HG02759 (cell line): ENCODE measurements around the gene THSD7A.

Experiments
- ATAC-seq: cut with Tn5 transposase; IDR thresholded peaks from one replicate; pipeline ENCODE4 v1.9.1; 2021; ENCODE audit warnings: mild to moderate bottlenecking, moderate library complexity; ENCODE audit not compliant: unreplicated experiment

The THSD7A gene

DNA sequence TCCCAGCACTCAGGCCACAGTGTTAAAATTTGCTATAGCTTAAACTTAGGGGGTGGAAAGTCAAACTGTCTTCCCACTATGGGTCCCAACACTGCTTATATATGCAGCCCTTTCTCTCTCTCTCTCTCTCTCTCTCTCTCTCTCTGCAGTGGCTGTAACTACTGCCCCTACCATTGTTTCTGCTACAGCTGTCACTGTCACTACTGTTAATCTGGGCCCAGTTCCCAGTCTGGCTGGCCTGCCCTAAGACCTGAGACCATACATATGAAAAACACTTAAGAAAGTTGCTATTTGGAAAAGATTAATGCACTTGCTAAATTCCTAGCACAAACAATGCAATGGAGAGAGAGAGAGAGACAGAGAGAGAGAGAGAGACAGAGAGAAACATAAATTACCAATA lies 78.6 kb downstream of the THSD7A start:
- no peak for ATAC-seq

DNA sequence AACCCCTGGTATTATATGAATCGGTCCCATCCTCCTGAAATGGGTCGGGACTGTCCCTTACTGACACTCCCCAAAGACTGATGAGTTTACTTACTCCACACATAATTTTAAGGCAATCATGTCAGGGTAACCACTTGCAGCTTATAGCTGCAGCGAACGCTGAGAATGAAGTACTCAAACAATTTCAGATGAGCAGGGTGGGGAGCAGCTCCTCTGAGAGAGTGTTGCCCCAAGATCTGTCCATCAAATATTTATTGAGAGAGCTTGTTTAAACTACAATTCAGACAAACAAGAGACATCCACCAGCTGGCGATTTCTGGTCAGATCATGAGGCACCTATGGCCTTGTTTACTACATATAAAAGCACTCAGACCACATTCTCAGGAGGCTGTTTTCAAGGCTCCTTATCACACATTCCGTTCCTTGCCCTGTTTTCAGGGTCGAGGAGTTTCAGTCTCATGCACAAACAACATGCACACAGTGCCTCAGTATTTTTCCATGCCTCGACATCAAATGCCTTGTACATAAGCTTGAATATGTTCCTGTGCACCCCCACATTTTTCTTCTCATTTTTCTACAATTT lies 80.1 kb downstream of the THSD7A start:
- no peak for ATAC-seq

DNA sequence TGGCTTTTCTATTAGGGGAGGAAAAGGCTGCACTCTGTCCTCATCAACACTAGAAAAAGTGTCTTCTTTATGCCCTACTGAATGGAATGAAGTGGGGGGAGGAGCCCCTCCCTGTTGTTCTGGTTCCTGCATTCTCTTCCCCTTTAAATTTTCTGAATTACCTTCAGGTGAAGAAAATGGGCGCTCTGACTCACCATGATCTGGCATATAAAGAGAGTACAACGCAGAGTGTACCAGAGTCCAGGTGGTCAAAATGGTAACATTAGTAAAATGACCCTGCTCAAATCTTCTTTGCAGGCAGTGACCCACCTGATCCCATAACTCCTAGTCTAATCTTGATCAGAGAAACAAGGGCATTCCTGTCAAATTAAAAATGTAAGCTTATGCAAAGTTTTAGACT lies 80.7 kb downstream of the THSD7A start:
- ATAC-seq = no peak

- no peak for ATAC-seq
Measured at GRCh38 chr7:11750191-11750590, 81.8 kb downstream of the THSD7A start.

GRCh38 chr7:11749629-11750028 lies 82.4 kb downstream of the THSD7A start:
- no peak for ATAC-seq

GRCh38 chr7:11748884-11749283 lies 83.1 kb downstream of the THSD7A start:
- no peak for ATAC-seq

DNA sequence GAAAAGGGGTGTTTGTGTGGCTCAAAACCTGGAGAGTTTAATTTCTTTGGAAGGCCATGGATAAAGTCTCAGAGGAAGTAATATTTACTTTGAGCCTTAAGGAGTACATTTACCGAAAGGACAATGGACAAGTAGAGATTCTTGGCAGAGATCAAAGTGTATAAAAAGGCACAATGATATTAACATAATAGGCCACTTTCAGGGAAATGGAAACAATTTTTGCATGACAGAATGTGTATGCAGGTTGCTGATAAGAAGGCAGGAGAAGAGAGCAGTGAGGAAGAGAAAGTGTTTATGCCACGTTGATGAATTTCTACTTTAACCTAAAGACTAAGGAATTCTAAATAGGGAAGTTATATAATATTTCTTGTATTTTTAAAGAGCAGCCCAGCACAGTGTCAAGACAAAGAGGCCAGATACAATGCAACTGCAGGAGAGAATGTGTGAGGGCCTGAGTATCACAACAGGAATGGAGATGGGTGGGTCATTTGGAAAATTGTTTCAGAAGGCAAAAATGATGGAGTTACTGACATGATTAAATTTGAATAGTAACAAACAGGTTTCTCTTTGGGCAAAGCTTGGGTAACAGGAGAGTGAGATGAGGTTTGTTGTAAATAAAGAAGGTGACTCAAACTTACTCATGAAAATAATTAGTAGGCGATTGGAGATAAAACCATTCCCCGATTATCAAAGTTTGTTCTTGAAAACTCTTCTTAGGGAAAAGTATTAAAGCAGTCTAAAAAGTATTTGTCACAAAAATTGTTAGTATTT lies 84.1 kb downstream of the THSD7A start:
- no peak for ATAC-seq

DNA sequence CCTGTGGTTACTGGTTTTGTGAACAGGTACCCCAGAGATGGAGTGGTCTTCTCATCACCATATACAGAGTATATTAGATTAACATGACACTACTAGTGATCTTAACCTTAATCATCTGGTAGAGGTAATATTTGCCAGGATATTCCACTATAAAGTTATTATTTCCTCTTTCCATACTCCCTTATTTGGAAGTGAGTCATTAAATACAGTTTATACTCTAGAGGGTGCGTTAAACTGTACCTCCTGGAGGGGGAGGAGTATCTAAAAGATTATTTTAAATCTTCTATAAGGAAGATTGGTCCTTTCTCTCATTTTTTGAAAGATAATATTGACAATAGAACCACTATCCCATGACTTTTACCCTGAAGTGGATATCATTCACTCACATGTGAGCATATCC lies 85.4 kb downstream of the THSD7A start:
- no peak for ATAC-seq

DNA sequence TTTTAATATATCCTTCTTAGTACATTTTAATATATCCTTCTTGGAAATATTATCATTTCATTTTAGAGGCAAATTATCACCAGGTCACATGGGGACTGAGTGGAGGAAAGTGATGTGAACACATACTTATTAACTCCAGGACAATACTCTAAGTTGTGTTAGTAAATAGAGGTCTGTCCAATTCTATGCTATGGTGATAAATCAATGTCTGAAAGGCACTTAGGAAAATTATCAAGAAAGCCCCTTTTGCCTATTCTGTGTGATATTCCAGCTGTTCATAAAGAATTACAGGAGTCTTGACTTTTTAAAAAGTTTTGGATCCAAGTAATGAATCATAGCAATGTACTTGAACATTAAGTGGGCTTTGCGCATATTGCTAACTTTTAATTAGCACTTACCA lies 88.5 kb downstream of the THSD7A start:
- ATAC-seq = no peak

- ATAC-seq = no peak
Measured at GRCh38 chr7:11743016-11743415, 89.0 kb downstream of the THSD7A start.

DNA sequence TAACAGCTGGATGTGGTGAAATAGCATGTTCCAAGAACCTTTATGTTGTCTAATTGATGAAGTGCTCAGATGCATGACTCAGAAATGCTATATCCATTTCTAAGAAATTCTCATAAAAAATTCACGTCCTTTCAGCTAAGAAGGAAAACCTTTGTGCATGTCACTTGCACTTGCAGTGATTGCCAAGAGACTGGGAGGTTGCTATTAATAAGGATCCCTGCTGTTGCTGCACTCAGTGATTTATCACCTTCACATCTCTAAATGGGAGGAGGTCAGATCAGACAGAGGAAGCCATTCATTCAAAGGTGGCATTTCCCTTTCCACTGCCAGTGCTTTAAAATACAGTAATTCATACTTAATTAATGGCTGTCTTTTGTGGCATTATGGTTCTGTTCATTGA lies 89.5 kb downstream of the THSD7A start:
- no peak for ATAC-seq

GRCh38 chr7:11737723-11738122 lies 94.3 kb downstream of the THSD7A start:
- no peak for ATAC-seq

DNA sequence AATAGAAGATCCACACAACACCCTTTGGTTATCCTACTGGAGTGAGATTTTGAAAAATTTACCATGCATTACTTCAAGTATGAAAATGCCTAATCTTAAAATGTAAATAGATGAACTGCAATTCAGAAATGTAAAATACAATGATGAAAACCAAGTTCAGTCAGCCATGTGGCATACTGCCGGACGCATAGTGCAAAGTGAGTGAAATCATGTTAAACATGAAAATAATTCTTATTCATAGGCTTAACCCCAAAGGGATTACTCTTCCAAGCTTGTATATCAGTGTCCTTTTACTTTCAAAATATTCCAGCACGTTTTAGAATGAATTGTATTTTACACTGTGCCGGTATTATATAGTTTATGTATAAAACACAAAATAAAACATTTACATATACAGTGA lies 99.8 kb downstream of the THSD7A start:
- no peak for ATAC-seq

- no peak for ATAC-seq
Measured at GRCh38 chr7:11730725-11731124, 101.3 kb downstream of the THSD7A start.

DNA sequence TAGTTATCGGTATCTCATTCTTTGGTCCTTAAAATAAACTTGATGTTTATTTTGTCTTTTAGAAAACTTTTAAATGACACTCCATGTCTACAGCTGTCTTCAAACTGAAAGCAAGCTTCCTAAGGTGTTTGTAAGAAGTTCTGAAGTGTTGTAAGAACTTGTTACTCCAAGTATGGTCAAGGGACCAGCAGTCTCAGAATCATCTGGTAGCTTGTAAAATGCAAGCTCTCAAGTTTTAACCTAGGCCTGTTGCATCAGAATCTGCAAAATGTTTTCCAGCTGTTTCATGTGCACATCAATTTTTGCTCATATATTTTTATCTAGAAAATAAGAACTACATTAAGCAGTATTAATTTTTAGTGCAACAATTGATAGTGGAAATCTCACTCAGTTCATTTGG lies 104.1 kb downstream of the THSD7A start:
- no peak for ATAC-seq

DNA sequence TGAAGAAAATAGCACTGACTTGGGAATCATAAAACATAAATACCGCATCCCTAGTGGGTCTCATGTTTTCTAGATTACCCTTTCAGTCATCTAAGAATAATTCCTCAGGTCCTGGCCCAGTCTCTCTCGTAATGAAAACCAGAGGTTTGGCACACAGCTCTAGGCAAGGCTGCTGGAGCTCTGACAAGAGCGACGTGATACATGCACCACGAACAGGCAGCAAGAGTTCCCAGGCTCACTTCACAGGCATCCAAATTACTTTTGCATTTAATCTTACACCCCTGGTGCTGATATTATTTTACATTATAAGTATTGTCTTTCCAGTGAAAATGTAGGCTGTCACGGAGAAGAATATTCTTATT lies 105.2 kb downstream of the THSD7A start:
- no peak for ATAC-seq

DNA sequence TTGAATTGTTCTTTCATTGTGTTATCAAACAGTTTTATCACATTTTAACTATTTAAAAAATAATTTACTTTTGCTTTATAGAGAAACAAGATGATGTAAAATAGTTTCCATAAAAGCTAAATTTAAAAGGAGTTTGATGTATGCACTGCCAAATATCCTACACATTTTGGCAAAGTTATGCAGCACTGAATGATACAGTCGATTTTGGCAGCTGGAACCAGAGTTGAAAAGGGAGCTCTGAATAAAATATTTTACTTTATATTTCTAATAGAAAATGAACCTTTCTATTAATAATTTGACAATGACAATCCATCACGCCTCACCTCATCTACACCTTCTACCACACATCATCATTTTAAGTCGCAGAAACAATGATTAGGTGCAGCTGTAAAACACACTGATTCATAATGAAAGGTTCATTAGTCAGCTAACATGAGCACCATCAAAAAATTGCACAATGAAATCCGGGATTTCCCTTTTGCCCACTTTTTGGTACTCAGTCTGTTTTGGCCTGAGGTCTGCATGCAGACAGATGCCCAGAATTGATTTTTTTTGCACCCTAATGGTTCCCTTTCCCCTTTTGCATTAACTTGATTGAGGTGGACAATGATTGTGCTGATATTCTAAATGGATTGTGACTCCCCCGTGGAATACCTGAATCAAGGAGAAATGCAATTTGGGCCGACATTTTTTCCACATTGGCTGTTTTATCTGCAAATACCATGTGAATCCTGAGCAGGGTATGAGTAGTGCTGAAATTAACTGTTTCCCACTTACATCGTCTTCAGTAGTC lies 105.8 kb downstream of the THSD7A start:
- ATAC-seq = no peak

GRCh38 chr7:11716185-11716584 lies 115.8 kb downstream of the THSD7A start:
- ATAC-seq = no peak

DNA sequence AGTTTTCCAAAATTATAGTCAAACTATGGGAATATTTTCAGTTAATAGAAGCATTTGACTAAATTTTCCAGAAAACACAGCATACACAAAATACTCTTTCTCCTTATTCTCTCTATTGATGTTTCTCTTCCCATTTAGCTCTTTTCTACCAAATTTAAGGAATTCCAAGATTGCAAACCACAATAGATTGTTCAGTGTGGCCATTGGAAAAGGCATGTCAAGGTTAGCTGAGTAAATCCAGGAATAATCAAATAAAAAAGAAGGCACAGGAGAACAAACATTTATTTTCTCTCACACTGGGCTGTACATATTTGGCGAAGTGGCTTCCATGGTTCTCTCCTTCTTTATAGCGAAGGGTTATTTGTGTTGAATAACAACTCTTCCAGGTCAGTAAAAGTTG lies 117.3 kb downstream of the THSD7A start:
- no peak for ATAC-seq

DNA sequence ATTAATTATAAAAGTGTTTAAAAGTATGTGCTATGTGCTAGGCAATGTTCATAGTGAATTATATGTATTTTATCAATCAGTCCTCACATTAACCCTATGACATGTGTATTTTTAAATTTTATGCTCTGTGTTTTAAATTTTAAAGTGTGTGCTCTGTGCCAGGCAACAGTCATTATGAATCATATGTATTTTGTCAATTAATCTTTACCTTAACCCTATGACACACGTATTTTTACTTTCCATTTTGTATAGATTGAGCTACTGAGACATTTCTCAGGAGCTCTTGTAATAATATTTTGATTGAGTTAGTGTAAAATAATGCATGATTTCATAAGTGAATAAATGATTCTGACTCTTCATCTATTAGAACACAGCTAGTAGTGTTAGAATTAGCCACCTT lies 117.8 kb downstream of the THSD7A start:
- no peak for ATAC-seq

DNA sequence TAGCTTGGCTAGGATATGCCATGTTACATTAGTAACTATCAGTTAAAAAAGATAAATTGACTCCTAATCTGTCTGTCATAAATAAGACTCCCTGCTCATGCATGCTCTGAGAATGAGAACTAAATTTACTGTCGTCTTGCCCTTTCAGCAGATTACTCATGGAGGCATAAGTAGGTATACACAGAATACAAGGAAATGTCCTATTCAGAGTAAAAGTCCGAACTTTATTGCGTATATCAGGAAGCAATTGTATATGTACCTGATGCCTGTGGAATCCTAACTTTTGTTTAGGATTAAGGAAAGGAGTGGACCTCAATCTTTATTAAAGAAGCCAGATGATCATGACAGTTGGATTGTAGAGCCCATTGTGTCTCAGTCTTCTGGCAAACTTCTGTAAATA lies 118.6 kb downstream of the THSD7A start:
- ATAC-seq = no peak

- no peak for ATAC-seq
Measured at GRCh38 chr7:11710377-11710776, 121.6 kb downstream of the THSD7A start.
